ENCODE results near the gene CEP192.
"Not testable (repeated sequence)": the region's sequence is repeated elsewhere in the genome, so short reads cannot be mapped to it uniquely, and the experiment has no call there.

CEP192 gene, protein sequence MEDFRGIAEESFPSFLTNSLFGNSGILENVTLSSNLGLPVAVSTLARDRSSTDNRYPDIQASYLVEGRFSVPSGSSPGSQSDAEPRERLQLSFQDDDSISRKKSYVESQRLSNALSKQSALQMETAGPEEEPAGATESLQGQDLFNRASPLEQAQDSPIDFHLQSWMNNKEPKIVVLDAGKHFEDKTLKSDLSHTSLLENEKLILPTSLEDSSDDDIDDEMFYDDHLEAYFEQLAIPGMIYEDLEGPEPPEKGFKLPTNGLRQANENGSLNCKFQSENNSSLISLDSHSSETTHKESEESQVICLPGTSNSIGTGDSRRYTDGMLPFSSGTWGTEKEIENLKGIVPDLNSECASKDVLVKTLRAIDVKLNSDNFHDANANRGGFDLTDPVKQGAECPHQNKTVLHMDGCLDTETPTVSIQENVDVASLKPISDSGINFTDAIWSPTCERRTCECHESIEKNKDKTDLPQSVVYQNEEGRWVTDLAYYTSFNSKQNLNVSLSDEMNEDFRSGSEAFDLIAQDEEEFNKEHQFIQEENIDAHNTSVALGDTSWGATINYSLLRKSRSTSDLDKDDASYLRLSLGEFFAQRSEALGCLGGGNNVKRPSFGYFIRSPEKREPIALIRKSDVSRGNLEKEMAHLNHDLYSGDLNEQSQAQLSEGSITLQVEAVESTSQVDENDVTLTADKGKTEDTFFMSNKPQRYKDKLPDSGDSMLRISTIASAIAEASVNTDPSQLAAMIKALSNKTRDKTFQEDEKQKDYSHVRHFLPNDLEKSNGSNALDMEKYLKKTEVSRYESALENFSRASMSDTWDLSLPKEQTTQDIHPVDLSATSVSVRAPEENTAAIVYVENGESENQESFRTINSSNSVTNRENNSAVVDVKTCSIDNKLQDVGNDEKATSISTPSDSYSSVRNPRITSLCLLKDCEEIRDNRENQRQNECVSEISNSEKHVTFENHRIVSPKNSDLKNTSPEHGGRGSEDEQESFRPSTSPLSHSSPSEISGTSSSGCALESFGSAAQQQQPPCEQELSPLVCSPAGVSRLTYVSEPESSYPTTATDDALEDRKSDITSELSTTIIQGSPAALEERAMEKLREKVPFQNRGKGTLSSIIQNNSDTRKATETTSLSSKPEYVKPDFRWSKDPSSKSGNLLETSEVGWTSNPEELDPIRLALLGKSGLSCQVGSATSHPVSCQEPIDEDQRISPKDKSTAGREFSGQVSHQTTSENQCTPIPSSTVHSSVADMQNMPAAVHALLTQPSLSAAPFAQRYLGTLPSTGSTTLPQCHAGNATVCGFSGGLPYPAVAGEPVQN (N-terminal part only)

DNA sequence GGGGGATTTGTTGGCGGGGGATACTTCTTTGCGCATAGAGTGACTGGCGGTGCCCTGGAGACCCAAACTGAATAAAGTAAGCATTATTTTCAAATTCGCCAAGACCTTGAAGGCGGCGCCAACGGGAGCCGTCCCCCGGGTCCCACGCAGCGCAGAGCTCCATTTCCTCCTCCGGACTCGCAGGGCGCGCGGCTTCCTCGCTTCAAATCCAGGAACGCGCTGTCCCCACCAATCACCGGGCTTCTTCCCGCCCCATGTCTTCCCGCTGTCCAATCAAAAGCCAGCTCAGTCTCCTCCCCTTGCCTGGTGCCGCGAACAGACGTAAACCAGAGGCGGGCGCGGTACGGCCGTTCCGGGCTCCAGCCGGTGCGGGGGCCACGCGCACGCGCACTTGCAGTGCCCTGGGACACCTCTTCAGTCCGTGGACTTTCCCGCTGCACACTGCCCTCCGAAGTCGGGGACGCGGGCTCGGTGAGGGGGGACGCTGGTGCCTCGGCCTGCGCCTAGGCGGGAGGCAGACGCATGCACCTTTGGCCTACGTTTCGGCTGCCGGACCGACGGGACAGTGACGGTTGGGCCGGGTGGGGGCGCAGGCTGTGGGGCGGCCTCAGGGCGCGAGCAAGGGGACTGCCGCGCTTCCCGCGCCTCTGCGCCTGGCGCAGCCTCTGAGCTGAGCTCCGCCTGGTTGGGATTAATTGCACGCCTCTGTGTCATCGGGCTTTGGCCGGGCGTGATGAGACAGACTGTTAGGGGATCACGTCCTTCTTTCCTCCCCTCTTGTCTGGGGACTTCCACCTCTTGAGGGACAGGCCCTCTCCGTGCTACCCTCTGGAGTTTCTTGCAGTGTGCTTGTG, at the start of gene CEP192:
Gene CEP192 (plus strand): TSS at position 396 of the 854 bp plus-strand sequence. CDS start 8,063 bp downstream, outside the sequence.
- DNase-seq (ENCODE audit: low read depth in 2 of 2) = peak; percentile 94 to 96

- no peak for DNase-seq (ENCODE audit: low read depth in 2 of 2)
These were observed 47.9 kb upstream of the CEP192 start for GRCh38 chr18:12943215-12943614.

- no peak for DNase-seq (ENCODE audit: low read depth in 2 of 2)
These were observed 46.5 kb upstream of the CEP192 start for GRCh38 chr18:12944709-12945108.

- DNase-seq (ENCODE audit: low read depth in 2 of 2) = peak in 1 of 2 donors; percentile 4
These were observed 44.4 kb upstream of the CEP192 start for GRCh38 chr18:12946549-12947284.

DNA sequence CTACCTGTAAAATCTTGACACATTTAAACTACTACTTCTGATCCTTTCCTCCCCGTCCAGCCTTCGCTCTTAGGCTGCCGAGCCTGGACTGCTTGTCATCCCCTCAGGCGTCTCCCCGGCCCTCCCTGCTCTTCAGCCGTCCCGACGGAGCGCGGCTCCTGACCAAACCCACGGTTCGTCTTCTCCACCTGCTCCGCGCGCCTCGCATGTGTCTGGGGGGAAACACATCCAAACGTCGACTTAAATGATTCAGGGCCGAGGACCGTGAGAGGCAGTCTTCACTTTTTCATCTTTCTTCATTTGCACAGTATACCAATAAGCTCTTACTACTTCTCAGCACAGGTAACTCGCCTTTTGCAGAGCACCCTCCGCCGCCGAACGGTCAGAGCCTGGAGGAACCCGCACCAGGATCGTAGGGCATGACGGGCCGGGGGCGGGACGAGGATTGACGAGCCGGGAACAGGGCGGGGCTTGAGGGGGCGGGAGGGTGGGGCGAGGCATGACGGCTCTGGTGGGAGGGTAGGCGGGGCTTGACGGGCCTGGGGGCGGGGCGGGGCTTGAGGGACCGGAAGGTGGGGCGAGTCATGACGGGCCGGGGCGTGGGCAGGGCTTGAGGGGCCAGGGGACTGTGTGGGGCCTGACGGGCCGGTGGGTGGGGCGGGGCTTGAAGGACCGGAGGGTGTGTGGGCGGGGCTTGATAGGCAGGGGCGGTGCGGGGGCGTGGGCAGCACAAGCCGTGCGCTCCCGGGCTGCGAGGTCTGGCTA, 43.7 kb upstream of the CEP192 start, which contains the start of gene SEH1L:
Gene SEH1L (plus strand): TSS at position 727 of the 765 bp plus-strand sequence. CDS start 111 bp downstream, outside the sequence.
- DNase-seq (ENCODE audit: low read depth in 2 of 2) = peak; percentile 100

DNA sequence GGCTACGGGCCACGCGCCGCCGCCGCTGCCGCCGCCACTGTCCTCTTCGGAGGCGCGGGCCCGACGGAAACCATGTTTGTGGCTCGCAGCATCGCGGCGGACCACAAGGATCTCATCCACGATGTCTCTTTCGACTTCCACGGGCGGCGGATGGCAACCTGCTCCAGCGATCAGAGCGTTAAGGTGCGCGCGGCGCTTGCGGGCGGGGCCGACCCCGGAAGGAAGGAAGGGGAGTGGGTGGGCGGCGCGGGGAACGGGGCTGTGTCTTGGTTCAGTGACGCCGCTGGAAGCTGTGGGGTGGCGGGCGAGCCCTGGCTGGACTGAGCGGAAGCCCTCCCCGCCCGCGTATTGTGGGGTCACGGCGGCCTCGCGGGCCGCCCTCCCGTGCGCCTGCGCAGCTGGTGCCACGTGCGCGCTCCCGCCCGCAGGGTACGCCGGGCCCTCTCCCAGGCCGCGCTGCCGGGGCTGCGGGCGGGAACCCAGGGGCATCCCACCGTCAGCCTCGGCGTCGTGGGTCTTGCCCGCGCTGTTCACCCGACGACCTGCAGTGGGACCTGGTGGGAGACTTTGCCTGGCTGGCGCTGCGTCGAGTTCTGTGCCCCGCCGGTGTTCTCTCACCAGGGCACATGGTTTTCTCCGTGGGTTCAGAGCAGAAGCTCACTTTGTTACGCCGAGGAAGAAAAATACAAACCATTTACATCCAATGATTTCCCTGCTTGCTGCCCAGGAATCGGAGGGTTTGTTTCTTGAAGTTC, 42.9 kb upstream of the CEP192 start:
- peak; percentile 97 to 98 for DNase-seq (ENCODE audit: low read depth in 2 of 2)

DNA sequence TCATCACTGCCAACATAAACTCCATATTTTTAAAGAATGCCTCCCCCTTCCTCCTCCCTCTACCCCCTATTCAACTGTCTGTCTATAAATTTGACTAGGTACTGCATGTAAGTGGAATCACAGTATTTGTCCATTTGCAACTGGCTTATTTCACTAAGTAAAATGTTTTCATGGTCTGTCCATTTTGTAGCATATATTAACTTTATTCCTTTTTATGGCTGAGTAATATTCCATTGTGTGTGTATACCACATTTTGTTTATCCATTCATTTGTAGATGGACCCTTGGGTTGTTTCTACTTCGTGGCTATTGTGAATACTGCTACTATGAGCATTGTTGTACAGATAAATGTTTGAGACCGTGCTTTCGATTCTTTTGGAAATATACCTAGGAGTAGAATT, 32.7 kb upstream of the CEP192 start:
- no peak for DNase-seq (ENCODE audit: low read depth in 2 of 2)

- DNase-seq (ENCODE audit: low read depth in 2 of 2) = no peak
These were observed 30.8 kb upstream of the CEP192 start for GRCh38 chr18:12960395-12960794.

DNA sequence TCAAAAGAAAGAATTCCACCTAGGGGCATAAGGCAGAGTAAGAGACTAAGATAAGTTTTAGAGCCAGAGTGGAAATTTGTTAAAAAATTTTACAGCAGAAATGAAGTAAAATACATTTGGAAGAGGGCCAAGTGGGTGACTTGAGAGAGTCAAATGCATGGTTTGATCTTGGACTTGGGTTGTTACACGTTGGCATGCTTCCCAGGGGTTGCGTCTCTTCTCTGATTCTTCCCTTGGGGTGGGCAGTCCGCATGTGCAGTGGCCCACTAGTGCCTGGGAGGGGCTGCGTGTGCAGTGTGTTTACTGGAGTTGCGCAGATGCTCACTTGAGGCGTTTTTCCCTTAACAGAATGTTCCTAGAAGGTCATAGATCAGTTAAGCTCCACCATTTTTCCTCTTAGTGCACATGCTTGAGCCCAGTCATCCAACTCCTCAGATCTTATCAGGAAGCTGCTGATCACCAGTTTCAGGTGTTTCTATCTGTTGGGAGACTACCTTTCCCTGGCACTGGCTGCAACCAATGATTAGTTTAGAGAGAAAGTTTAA, 30.2 kb upstream of the CEP192 start:
- no peak for DNase-seq (ENCODE audit: low read depth in 2 of 2)

- DNase-seq (ENCODE audit: low read depth in 2 of 2) = no peak
These were observed 28.1 kb upstream of the CEP192 start for GRCh38 chr18:12963069-12963468.

DNA sequence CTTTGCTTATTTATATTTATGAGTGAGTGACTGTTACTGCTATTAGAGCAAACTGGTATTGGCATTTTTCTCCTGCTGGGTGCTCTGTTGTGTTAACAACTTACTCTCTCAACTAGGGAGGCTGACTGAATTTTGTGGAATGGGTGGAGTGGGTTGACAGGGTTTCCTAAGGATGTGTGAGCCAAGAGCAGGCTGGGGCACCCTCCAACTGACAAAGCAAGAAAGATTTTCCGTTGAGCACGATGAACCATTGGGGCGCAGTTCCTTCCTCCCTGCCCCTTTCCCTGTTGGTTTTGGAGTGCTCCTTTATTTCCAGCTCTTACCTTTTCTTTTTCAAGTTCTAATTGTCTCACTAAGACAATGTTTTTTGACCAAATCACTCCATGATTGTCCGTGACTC, 23.0 kb upstream of the CEP192 start:
- DNase-seq (ENCODE audit: low read depth in 2 of 2) = no peak

- no peak for DNase-seq (ENCODE audit: low read depth in 2 of 2)
These were observed 22.5 kb upstream of the CEP192 start for GRCh38 chr18:12968619-12969018.

DNA sequence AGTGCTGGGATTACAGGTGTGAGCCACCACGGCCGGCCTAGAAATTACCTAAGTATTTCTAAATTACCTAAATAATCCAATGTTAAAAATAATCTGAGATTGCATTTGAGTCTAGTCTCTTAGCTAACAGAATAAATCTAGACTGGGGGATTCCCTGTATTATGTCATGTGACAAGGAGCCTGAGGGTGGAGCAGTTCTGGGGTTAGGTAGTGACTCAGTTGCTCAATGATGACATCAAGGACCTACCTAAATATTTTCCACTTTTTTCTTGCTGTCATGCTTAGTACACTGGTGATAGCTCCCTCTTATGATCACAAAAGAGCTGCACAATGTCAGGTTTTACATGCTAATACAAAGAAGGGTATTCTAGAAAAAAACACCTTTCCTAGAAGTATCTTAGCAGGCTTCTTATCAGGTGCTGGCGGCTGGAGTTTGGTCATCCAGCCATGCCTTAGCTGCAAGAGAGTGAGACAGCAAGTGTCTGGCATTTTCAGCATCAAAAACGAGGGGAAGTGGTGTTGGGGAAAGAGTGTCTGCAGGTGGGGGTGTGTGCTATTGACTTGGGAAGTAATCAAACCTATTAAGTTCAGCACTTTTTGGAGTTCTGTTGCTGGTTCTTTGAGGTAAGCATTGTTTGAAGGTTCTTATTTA, 17.5 kb upstream of the CEP192 start:
- DNase-seq (ENCODE audit: low read depth in 2 of 2) = no peak

DNA sequence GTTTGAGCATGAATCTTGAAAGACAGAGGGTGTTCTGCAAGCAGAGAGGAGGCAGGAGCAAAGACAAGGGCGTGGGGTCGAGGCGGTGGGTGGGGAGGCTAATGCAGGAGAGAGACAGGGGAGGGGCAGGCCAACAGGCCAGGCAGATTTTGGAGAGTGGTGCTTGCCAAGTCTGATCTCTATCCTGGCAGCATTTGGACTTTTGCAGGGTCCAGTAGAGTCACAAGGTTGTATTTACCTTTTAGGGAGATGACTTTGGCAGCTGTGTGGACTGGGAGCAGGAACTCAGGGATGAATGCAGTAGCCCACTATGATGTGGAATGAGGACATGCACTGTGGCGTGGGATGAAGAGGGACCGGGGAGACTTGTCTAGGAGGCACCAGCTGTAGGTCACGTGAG, 15.7 kb upstream of the CEP192 start:
- no peak for DNase-seq (ENCODE audit: low read depth in 2 of 2)

GRCh38 chr18:12976305-12976704, 14.9 kb upstream of the CEP192 start:
- no peak for DNase-seq (ENCODE audit: low read depth in 2 of 2)

GRCh38 chr18:12980065-12980464, 11.1 kb upstream of the CEP192 start:
- not testable (repeated sequence) for DNase-seq (ENCODE audit: low read depth in 2 of 2)

- no peak for DNase-seq (ENCODE audit: low read depth in 2 of 2)
These were observed 1.6 kb upstream of the CEP192 start for GRCh38 chr18:12989397-12990122.

All from stimulated activated CD4-positive, alpha-beta T cell treated with anti-CD3 and anti-CD28 coated beads, Interleukin-4, amount 100 ng/mL, for 48 hours (primary cell).